Transverse colon (tissue), 4 donors: Measurements from ENCODE around the gene SLC11A1.

Experiments used
- POLR2A ChIP-seq: fragments of 450-650 bp; IDR thresholded peaks from one replicate; pipeline ENCODE4 v1.6.1; 2016; ENCODE audit warnings: antibody characterized with exemption, mild to moderate bottlenecking, moderate library complexity
- POLR2AphosphoS5 ChIP-seq, 3 donors: sonication (generic); formaldehyde crosslinking; IDR thresholded peaks; one replicate each; pipeline ENCODE4 v1.6.1; 2016; ENCODE audit warnings: antibody characterized with exemption in 3 of 3
- TF ChIP-seq, protein P1 (sequence below), 5 experiments: fragments of 200-600 bp in 3 of 5; fragments of 450-650 bp in 2 of 5; sonication (generic) in 3 of 5; IDR thresholded peaks; 1 replicate in 2 of 5; 2 replicates in 3 of 5; pipeline ENCODE4 v1.5.1; 2016 to 2017; ENCODE audit warnings: antibody characterized with exemption in 5 of 5, inconsistent platforms in 3 of 5, mild to moderate bottlenecking in 2 of 5, moderate library complexity in 1 of 5

DNA sequence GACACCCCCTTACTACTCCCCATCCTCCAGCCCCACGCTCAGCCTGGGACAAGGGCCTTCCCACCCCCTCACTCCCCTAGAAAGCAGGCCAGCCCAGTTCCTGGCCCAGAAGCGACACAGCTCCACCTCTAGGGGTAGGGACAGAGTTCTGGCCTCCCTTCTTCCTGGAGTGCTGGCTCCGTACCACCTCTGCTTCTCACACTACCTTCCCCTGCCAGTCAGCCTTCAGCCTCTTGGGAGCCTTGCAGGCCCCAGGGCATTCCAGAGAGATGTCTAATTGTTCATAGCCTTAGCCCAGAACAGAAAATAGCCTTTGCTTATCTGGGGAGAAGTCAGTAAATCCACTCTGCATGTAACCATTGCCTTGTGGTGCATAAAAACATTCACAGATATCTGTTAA lies 38.5 kb upstream of the SLC11A1 start:
- TF ChIP-seq, protein P1, sequence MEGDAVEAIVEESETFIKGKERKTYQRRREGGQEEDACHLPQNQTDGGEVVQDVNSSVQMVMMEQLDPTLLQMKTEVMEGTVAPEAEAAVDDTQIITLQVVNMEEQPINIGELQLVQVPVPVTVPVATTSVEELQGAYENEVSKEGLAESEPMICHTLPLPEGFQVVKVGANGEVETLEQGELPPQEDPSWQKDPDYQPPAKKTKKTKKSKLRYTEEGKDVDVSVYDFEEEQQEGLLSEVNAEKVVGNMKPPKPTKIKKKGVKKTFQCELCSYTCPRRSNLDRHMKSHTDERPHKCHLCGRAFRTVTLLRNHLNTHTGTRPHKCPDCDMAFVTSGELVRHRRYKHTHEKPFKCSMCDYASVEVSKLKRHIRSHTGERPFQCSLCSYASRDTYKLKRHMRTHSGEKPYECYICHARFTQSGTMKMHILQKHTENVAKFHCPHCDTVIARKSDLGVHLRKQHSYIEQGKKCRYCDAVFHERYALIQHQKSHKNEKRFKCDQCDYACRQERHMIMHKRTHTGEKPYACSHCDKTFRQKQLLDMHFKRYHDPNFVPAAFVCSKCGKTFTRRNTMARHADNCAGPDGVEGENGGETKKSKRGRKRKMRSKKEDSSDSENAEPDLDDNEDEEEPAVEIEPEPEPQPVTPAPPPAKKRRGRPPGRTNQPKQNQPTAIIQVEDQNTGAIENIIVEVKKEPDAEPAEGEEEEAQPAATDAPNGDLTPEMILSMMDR (IDR thresholded peaks at IDR 0.05) = no peak
- TF ChIP-seq POLR2AphosphoS5 (IDR thresholded peaks at IDR 0.05) = no peak
- no peak for TF ChIP-seq POLR2A
